GM06990 (cell line): Measurements from ENCODE around the gene ZDHHC7.
A peak's percentile ranks its signal among the peaks of the same experiment; 100 is the strongest.

Experiments
- DNase-seq: peaks from one replicate; pipeline ENCODE4 v3.0.0-alpha.2; 2011; ENCODE audit not compliant: insufficient read length; ENCODE audit errors: extremely low read depth
- H3K27me3 ChIP-seq: replicated peaks from 2 replicates; pipeline ENCODE4 v1.6.0; 2011; ENCODE audit warnings: low read length; ENCODE audit not compliant: control insufficient read depth, insufficient read depth
- H3K36me3 ChIP-seq: 2 replicates; pipeline ENCODE4 v1.5.1; 2011; ENCODE audit warnings: low read length; ENCODE audit not compliant: control insufficient read depth, insufficient read depth
- H3K4me3 ChIP-seq: replicated peaks from 2 replicates; pipeline ENCODE4 v1.5.1; 2011; ENCODE audit warnings: low read depth, mild to moderate bottlenecking, control low read depth, low read length
- TF ChIP-seq, protein P1 (sequence below): IDR thresholded peaks from 2 replicates; pipeline ENCODE4 v1.5.1; 2011; ENCODE audit warnings: low read length, control low read depth, mild to moderate bottlenecking, inconsistent platforms; ENCODE audit not compliant: insufficient read depth, poor library complexity, severe bottlenecking

ZDHHC7 gene

DNA sequence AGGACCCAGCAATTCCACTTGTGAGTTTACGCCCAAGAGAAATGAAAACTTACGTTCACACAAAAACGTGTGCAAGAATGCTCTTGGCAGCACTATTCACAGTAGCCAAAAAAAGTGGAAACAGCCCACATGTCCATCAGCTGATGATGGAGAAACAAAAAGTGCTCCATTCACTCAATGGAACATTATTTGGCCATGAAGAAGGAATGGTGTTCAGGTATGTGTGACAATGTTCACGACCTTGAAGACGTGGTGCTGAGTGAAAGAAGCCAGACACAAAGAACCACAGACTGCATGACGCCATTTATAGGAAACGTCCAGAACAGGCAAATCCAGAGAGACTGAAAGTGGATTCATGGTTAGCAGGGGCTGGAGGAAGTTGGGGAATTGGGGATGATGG is 84.9 kb downstream of the ZDHHC7 start:
- H3K36me3 ChIP-seq = no peaks in the 10 kb centered on the region
- H3K27me3 ChIP-seq = no peaks in the 10 kb centered on the region; the same call in none of the 2 replicates
- no peak overlapping the region for H3K4me3 ChIP-seq
- DNase-seq = no peak
- TF ChIP-seq, protein P1, sequence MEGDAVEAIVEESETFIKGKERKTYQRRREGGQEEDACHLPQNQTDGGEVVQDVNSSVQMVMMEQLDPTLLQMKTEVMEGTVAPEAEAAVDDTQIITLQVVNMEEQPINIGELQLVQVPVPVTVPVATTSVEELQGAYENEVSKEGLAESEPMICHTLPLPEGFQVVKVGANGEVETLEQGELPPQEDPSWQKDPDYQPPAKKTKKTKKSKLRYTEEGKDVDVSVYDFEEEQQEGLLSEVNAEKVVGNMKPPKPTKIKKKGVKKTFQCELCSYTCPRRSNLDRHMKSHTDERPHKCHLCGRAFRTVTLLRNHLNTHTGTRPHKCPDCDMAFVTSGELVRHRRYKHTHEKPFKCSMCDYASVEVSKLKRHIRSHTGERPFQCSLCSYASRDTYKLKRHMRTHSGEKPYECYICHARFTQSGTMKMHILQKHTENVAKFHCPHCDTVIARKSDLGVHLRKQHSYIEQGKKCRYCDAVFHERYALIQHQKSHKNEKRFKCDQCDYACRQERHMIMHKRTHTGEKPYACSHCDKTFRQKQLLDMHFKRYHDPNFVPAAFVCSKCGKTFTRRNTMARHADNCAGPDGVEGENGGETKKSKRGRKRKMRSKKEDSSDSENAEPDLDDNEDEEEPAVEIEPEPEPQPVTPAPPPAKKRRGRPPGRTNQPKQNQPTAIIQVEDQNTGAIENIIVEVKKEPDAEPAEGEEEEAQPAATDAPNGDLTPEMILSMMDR = no peak

DNA sequence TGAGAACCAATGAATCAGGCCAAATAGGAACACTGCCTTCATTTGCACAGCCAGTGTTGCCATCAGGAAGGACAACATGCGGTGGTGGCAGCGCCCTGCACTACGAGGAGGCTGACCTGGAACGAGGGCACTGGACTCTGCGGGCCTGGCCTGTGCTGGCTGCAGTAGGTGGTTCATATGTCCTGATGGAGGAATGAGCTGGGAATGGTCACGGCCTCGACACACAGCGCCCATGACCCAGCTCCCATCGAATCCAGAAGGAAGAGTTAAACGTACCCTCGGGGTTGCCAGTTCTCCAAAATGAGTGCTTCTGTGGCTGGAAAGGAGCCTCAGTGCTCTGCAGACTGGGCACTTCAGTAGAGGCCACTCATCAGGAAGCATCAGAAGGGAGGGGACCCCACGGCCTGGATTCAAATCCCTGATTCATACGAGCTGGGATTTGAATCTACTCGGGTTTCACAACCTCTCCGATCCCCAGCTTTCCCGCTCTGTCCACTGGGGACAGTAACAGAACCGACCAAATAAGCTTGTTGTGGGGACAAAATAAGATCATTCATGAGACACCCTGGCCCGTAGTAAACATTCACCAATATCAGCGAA is 85.5 kb downstream of the ZDHHC7 start:
- no peaks in the 10 kb centered on the region for H3K36me3 ChIP-seq
- TF ChIP-seq, protein P1 = no peak
- H3K4me3 ChIP-seq = no peak overlapping the region
- H3K27me3 ChIP-seq = no peaks in the 10 kb centered on the region; the same call in none of the 2 replicates
- DNase-seq = no peak

DNA sequence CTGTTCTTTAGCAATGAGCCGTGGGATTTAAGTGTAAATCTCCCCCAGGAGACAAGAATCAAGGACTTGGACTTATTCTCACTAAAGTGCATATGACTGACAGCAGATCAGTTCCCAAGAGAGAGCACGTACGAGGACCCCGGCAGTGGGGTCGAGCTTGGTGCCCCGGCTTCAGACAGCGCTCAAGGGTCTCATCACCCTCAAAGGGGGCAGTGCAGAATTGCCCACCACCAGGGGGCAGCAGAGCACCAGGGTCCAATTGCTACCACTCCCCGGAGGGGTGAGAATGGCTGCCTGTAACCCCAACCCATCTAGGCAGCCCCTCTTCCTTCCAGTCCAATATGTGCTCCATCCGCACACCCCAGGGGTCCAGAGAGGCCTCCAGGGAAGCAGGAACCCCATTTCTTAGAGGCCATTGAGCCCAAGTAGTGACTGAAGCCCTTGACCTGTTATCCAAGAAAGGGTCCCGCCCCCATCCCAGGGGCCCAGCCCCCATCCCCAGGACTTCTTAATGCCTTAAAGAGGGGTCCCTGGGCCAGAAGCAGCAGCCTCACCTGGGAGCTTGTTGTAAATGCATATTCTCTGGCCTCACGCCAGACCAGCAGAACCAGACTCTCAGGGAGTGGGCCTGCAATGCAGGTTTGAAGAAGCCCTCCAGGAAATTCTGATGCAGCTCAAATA is 86.1 kb downstream of the ZDHHC7 start:
- TF ChIP-seq, protein P1 = peak; percentile 86
- H3K4me3 ChIP-seq = no peak overlapping the region
- H3K27me3 ChIP-seq = no peaks in the 10 kb centered on the region; the same call in none of the 2 replicates
- H3K36me3 ChIP-seq = no peaks in the 10 kb centered on the region
- no peak for DNase-seq

DNA sequence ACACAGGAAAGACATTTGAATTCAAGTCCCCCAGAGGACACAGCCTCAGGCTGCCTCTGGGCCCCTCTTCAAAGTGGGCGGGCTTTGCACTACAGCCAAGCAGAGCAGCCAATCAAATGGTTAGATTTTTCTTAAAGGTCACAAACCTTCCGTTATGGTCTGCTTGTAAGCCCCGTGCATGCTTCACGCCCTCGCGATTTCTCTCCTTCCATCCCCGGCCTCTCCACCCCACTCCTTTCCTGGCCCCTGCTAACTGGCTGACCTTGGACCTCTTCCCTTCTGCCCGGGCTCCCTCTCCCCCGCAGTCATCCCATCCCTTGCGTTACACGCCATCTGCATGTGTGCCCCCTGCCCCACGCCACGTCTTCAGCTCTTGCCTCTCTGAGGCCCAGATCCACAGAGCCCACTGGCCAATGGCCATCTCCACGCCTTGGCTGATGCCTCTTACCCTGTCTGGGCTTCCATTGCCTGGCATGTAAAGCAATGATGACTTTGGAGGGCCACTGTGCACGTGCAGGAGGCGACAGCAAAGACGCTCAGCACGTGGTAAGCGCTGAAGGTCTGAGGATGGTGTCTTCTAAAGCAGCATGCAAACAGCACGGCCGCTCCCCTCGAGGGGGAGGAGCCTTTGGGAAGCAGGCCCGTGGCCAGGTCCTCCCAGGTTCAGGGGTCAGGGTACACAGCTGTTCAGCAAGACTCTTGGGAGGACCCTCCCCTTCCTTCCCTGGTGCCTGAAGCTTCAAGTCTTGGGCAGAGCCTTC is 86.8 kb downstream of the ZDHHC7 start:
- Histone ChIP-seq H3K36me3 (no peaks in the 10 kb centered on the region), H3K4me3 (no peak overlapping the region), H3K27me3 (no peaks in the 10 kb centered on the region; the same call in none of the 2 replicates)
- DNase-seq = no peak
- TF ChIP-seq, protein P1 = no peak
